HCT116 (cell line): ENCODE results near the gene DDX3X. TPM values are rescaled to one million over a fixed set of nuclear protein-coding genes. Genes with fewer than 3 reads are reported as not detected.

Experiments used
- ATAC-seq: fragments of 200-7000 bp; cut with Tn5 transposase; 2 replicates; pipeline ENCODE4 v1.9.1; 2020; ENCODE audit warnings: mild to moderate bottlenecking, moderate library complexity
- BruUV-seq: library from RNA; stranded (reverse); fragments of 400-500 nt; replicated peaks from 2 replicates; lab custom pipeline; 2021; lab: Mats Ljungman, UMichigan
- CTCF ChIA-PET: fragments of 300-600 bp; sonication (Branson Sonifier 250); formaldehyde crosslinking; loops from one replicate; lab custom pipeline; 2021; ENCODE audit warnings: antibody characterized with exemption; lab: Charles Lee
- POLR2A ChIA-PET: fragments of 300-600, 350-600 bp; sonication (Branson Sonifier 250); formaldehyde crosslinking; loops from one replicate; lab custom pipeline; 2021; ENCODE audit warnings: antibody characterized with exemption; lab: Charles Lee
- RAD21 ChIA-PET, 2 experiments: fragments of 300-600 bp; sonication (Branson Sonifier 250); formaldehyde crosslinking; loops; one replicate each; lab custom pipeline; 2023; ENCODE audit warnings: low total read pairs in 2 of 2; ENCODE audit not compliant: uncharacterized antibody in 2 of 2, unreplicated experiment in 2 of 2, low non-redundant PET in 1 of 2; lab: Charles Lee
- DNase-seq: peaks from one replicate; pipeline ENCODE4 v3.0.0-alpha.2; 2010; ENCODE audit warnings: low read depth, low spot score
- H2AFZ ChIP-seq: fragments of 200-600 bp; shearing (Covaris generic), sonication (generic); 2 replicates; pipeline ENCODE4 v1.6.1; 2017; ENCODE audit warnings: low read depth, mixed run types, mixed read lengths, antibody characterized with exemption, low read length; ENCODE audit not compliant: poor library complexity, severe bottlenecking
- H3K27ac ChIP-seq: 2 replicates; pipeline ENCODE4 v1.5.1; 2012; ENCODE audit warnings: low read depth, low read length
- H3K27me3 ChIP-seq: fragments of 200-600 bp; sonication (generic); 2 replicates; pipeline ENCODE4 v1.6.1; 2016; ENCODE audit warnings: mixed run types, low read length, mixed read lengths; ENCODE audit not compliant: insufficient read depth
- H3K36me3 ChIP-seq, 2 experiments: fragments of 200-500 bp in 1 of 2; fragments of 200-600 bp in 1 of 2; sonication (Bioruptor generic) in 1 of 2; sonication (generic) in 1 of 2; 2 replicates each; pipeline versions ENCODE4 v1.5.1 to v1.6.1; 2014 to 2016; ENCODE audit warnings: low read length in 2 of 2, inconsistent platforms in 1 of 2, mixed read lengths in 1 of 2, mixed run types in 1 of 2; ENCODE audit not compliant: insufficient read depth in 2 of 2, control insufficient read depth in 1 of 2
- H3K4me1 ChIP-seq, 2 experiments: fragments of 200-600 bp in 1 of 2; sonication (generic) in 1 of 2; 2 replicates each; pipeline versions ENCODE4 v1.5.1 to v1.6.1; 2012 to 2017; ENCODE audit warnings: low read length in 2 of 2, inconsistent platforms in 1 of 2, mild to moderate bottlenecking in 1 of 2, mixed read lengths in 1 of 2, mixed run types in 1 of 2, moderate library complexity in 1 of 2; ENCODE audit not compliant: insufficient read depth in 2 of 2, control insufficient read depth in 1 of 2
- H3K4me2 ChIP-seq: fragments of 200-600 bp; sonication (generic); 2 replicates; pipeline ENCODE4 v1.6.1; 2017; ENCODE audit warnings: mixed run types, low read length, mixed read lengths
- H3K4me3 ChIP-seq, 2 experiments: fragments of 200-600 bp in 1 of 2; sonication (generic) in 1 of 2; replicated peaks in 1 of 2; 2 replicates each; pipeline ENCODE4 v1.5.1; 2011 to 2016; ENCODE audit warnings: low read length in 2 of 2, control low read depth in 1 of 2, low read depth in 1 of 2, mild to moderate bottlenecking in 1 of 2, mixed read lengths in 1 of 2, mixed run types in 1 of 2
- H3K79me2 ChIP-seq: fragments of 200-600 bp; sonication (generic); 2 replicates; pipeline ENCODE4 v1.6.1; 2017; ENCODE audit warnings: mild to moderate bottlenecking, mixed run types, low read length, moderate library complexity, mixed read lengths; ENCODE audit not compliant: insufficient read depth
- H3K9ac ChIP-seq: fragments of 200-600 bp; sonication (generic); 2 replicates; pipeline ENCODE4 v1.6.1; 2016; ENCODE audit warnings: low read length, mixed read lengths
- H3K9me2 ChIP-seq: fragments of 200-600 bp; sonication (generic), shearing (Covaris generic); 2 replicates; pipeline ENCODE4 v1.6.1; 2017; ENCODE audit warnings: mixed run types, mild to moderate bottlenecking, moderate library complexity; ENCODE audit not compliant: insufficient read depth
- H3K9me3 ChIP-seq, 2 experiments: fragments of 200-500 bp in 1 of 2; fragments of 200-600 bp in 1 of 2; sonication (Bioruptor generic) in 1 of 2; sonication (generic) in 1 of 2; 2 replicates each; pipeline ENCODE4 v1.6.1; 2014 to 2017; ENCODE audit warnings: low read length in 2 of 2, mixed read lengths in 2 of 2, inconsistent platforms in 1 of 2, low read depth in 1 of 2, mild to moderate bottlenecking in 1 of 2, mixed run types in 1 of 2, moderate library complexity in 1 of 2; ENCODE audit not compliant: control insufficient read depth in 1 of 2, insufficient read depth in 1 of 2
- H4K20me1 ChIP-seq: fragments of 200-600 bp; sonication (generic), shearing (Covaris generic); 2 replicates; pipeline ENCODE4 v1.6.1; 2017; ENCODE audit warnings: mixed run types, mild to moderate bottlenecking, moderate library complexity; ENCODE audit not compliant: insufficient read depth
- CBX3 ChIP-seq: IDR thresholded peaks from 2 replicates; pipeline ENCODE4 v1.6.1; 2012; ENCODE audit warnings: low read depth
- EGR1 ChIP-seq: IDR thresholded peaks from 2 replicates; pipeline ENCODE4 v1.6.1; 2012; ENCODE audit warnings: low read depth
- EZH2 ChIP-seq: fragments of 200-600 bp; sonication (generic); IDR thresholded peaks from 2 replicates; pipeline ENCODE4 v1.6.1; 2017; ENCODE audit warnings: antibody characterized with exemption, mixed run types
- EZH2phosphoT487 ChIP-seq: fragments of 200-600 bp; IDR thresholded peaks from 2 replicates; pipeline ENCODE4 v1.6.1; 2018; ENCODE audit warnings: antibody characterized with exemption, borderline replicate concordance
- FOSL1 ChIP-seq: IDR thresholded peaks from 2 replicates; pipeline ENCODE4 v1.6.1; 2012; ENCODE audit warnings: low read depth
- POLR2A ChIP-seq: IDR thresholded peaks from 2 replicates; pipeline ENCODE4 v1.7.0; 2011; ENCODE audit warnings: borderline replicate concordance; ENCODE audit not compliant: insufficient read depth, insufficient read length; ENCODE audit errors: extremely low read depth
- POLR2AphosphoS5 ChIP-seq: IDR thresholded peaks from 2 replicates; pipeline ENCODE4 v1.6.1; 2011; ENCODE audit warnings: mild to moderate bottlenecking, low read depth, low read length, moderate library complexity
- RAD21 ChIP-seq: IDR thresholded peaks from 2 replicates; pipeline ENCODE4 v1.6.1; 2012; ENCODE audit warnings: low read depth, mild to moderate bottlenecking
- ZFX ChIP-seq: fragments of 450-650 bp; IDR thresholded peaks from 2 replicates; pipeline ENCODE4 v1.6.1; 2017
- ZNF274 ChIP-seq: fragments of 200-500 bp; sonication (Bioruptor generic); IDR thresholded peaks from 2 replicates; pipeline ENCODE4 v1.6.1; 2014; ENCODE audit warnings: mild to moderate bottlenecking, low read depth, low read length, inconsistent platforms
- intact Hi-C: fragments of 100-400 bp; cut with micrococcal nuclease; formaldehyde crosslinking; loops from 2 replicates; pipeline ENCODE4 v1.10.0; 2022
- total RNA-seq: library from RNA; stranded (reverse); gene quantifications from one replicate; pipeline ENCODE4 v1.2.1, GENCODE V29; 2021; ENCODE audit not compliant: unreplicated experiment
- TF ChIP-seq, protein P1 (sequence below): IDR thresholded peaks from 2 replicates; pipeline ENCODE4 v1.6.1; 2012
- TF ChIP-seq, protein P2 (sequence below): IDR thresholded peaks from 2 replicates; pipeline ENCODE4 v1.6.1; 2011; ENCODE audit warnings: mild to moderate bottlenecking, low read length, moderate library complexity; ENCODE audit not compliant: insufficient replicate concordance; ENCODE audit errors: extremely low read depth
- TF ChIP-seq, protein P3 (sequence below): IDR thresholded peaks from 2 replicates; pipeline ENCODE4 v1.6.1; 2012

The DDX3X gene
- total RNA-seq, 1 experiment from 2014 or later: 253 TPM

DNA sequence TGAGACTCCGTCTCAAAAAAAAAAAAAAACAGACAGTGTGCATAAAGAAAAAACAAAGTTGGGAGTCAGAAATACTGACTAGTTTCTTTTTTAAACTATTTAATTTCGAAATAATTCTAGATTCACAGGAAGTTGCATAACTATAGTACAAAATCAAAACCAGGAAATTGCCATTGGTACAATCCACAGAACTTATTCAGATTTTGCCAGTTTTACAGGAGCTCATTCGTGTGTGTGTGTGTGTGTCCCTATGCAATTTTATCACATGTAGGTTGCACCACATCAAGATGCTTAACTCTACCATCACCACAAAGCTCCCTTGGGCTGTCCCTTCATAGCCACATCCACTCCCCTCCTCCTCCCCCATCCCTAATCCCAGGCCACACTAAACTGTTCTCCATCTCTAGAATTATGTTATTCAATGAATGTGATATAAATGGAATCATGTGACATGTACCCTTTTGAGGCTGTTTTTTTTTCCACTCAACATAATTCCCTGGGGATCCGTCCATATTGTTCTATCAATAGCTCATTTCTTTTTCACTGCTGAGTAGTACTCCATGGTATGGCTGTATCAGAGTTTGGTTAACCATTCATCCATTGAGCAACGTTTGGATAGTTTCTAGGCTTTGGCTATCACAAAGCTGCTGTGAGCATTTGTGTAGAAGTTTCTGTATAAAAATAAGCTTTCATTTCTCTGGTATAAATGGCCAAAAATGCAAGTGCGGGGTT lies 16.3 kb upstream of the DDX3X start:
- TF ChIP-seq EZH2: no peak
- TF ChIP-seq, protein P1, sequence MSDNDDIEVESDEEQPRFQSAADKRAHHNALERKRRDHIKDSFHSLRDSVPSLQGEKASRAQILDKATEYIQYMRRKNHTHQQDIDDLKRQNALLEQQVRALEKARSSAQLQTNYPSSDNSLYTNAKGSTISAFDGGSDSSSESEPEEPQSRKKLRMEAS: no peak
- H3K27me3 ChIP-seq: no peaks in the 10 kb centered on the region
- H3K9me3 ChIP-seq: no peaks in the 10 kb centered on the region
- H4K20me1 ChIP-seq: no peaks in the 10 kb centered on the region
- H3K9me2 ChIP-seq: no peaks in the 10 kb centered on the region
- BruUV-seq: no TSS peak
- intact Hi-C loops: no loop called here
- ChIA-PET RAD21 (no interaction called here), CTCF (no interaction called here), POLR2A (no interaction called here)
- H2AFZ ChIP-seq: no peak overlapping the region
- no peak overlapping the region for H3K4me3 ChIP-seq
- H3K4me2 ChIP-seq: no peak overlapping the region
- ATAC-seq (no peak), DNase-seq (no peak)
- no peaks in the 10 kb centered on the region for H3K36me3 ChIP-seq
- no peak overlapping the region for H3K9ac ChIP-seq
- H3K27ac ChIP-seq: no peak overlapping the region
- no peaks in the 10 kb centered on the region for H3K4me1 ChIP-seq
- no peaks in the 10 kb centered on the region for H3K79me2 ChIP-seq

DNA sequence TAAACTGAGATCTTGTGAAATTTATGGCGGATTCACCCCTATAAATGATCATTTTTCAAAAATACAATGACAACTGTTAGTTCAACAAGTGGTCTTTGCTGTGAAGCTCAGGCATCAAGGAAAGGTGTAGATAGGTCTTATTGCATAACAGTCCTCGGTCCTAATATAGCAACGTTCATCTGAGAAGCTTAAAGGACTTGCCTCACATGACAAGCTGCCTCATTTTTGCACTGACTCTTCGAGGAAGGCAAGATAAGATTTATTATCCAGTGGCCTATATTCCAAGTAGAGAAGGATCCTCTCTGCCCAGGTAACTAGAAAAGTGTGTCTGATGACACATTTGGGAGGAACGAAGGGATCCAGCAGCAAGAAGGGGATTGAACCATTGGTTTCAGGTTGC lies 13.6 kb upstream of the DDX3X start:
- no TSS peak for BruUV-seq
- Histone ChIP-seq H3K36me3 (no peaks in the 10 kb centered on the region), H2AFZ (no peak overlapping the region), H3K4me2 (no peak overlapping the region), H3K27me3 (no peaks in the 10 kb centered on the region), H3K9ac (no peak overlapping the region), H3K27ac (no peak overlapping the region), H3K4me3 (no peak overlapping the region), H4K20me1 (no peaks in the 10 kb centered on the region), H3K4me1 (no peaks in the 10 kb centered on the region), H3K9me2 (no peaks in the 10 kb centered on the region), H3K9me3 (no peaks in the 10 kb centered on the region), H3K79me2 (no peaks in the 10 kb centered on the region)
- ChIA-PET RAD21 (no interaction called here), POLR2A (no interaction called here), CTCF (no interaction called here)
- ATAC-seq (no peak), DNase-seq (no peak)
- no peak for TF ChIP-seq EGR1
- TF ChIP-seq ZFX: no peak
- no peak for TF ChIP-seq ZNF274
- no peak for TF ChIP-seq FOSL1
- TF ChIP-seq RAD21: no peak
- no peak for TF ChIP-seq POLR2AphosphoS5
- no peak for TF ChIP-seq POLR2A
- no peak for TF ChIP-seq CBX3
- TF ChIP-seq, protein P2, sequence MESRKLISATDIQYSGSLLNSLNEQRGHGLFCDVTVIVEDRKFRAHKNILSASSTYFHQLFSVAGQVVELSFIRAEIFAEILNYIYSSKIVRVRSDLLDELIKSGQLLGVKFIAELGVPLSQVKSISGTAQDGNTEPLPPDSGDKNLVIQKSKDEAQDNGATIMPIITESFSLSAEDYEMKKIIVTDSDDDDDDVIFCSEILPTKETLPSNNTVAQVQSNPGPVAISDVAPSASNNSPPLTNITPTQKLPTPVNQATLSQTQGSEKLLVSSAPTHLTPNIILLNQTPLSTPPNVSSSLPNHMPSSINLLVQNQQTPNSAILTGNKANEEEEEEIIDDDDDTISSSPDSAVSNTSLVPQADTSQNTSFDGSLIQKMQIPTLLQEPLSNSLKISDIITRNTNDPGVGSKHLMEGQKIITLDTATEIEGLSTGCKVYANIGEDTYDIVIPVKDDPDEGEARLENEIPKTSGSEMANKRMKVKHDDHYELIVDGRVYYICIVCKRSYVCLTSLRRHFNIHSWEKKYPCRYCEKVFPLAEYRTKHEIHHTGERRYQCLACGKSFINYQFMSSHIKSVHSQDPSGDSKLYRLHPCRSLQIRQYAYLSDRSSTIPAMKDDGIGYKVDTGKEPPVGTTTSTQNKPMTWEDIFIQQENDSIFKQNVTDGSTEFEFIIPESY: no peak
- TF ChIP-seq EZH2phosphoT487: no peak
- TF ChIP-seq, protein P3, sequence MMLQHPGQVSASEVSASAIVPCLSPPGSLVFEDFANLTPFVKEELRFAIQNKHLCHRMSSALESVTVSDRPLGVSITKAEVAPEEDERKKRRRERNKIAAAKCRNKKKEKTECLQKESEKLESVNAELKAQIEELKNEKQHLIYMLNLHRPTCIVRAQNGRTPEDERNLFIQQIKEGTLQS: no peak
- TF ChIP-seq, protein P1: no peak
- intact Hi-C loops: no loop called here
